ENCODE results near the gene ERC2.
A peak's percentile ranks its signal among the peaks of the same experiment; 100 is the strongest.
"Not testable (repeated sequence)": the region's sequence is repeated elsewhere in the genome, so short reads cannot be mapped to it uniquely, and the experiment has no call there.

Gene ERC2

DNA sequence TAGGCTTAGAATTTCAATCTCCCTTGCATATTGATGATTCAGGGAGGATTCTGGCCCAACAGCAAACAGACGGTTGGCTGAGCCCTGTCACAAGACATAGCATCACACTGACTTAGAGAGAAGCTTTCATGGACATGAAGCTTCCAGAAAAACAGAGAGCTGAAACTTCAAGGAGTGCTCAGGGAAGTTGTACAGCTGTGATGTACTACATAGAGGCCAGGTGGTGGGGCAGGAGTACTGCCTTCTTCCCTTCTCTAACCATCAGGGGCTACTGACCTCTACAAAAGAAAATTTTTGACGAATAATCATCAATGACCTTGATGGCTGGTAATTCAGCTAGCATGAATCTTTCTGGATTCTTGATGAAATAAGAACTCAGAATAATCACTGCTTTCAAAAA is 378.5 kb downstream of the ERC2 start:
- TF ChIP-seq, protein P1, sequence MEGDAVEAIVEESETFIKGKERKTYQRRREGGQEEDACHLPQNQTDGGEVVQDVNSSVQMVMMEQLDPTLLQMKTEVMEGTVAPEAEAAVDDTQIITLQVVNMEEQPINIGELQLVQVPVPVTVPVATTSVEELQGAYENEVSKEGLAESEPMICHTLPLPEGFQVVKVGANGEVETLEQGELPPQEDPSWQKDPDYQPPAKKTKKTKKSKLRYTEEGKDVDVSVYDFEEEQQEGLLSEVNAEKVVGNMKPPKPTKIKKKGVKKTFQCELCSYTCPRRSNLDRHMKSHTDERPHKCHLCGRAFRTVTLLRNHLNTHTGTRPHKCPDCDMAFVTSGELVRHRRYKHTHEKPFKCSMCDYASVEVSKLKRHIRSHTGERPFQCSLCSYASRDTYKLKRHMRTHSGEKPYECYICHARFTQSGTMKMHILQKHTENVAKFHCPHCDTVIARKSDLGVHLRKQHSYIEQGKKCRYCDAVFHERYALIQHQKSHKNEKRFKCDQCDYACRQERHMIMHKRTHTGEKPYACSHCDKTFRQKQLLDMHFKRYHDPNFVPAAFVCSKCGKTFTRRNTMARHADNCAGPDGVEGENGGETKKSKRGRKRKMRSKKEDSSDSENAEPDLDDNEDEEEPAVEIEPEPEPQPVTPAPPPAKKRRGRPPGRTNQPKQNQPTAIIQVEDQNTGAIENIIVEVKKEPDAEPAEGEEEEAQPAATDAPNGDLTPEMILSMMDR (IDR thresholded peaks at IDR 0.05; ENCODE audit: control insufficient read depth, extremely low read depth, insufficient read depth) = no peak
- H3K4me3 ChIP-seq (ENCODE audit: low read depth, low read length) = no peak overlapping the region
- no peak for DNase-seq (ENCODE audit: low read depth)

- TF ChIP-seq, protein P1 (IDR thresholded peaks at IDR 0.05; ENCODE audit: control insufficient read depth, extremely low read depth, insufficient read depth) = no peak
- no peak for DNase-seq (ENCODE audit: low read depth)
- H3K4me3 ChIP-seq (ENCODE audit: low read depth, low read length) = no peak overlapping the region
Observed at GRCh38 chr3:56087451-56088053, 380.7 kb downstream of the ERC2 start.

DNA sequence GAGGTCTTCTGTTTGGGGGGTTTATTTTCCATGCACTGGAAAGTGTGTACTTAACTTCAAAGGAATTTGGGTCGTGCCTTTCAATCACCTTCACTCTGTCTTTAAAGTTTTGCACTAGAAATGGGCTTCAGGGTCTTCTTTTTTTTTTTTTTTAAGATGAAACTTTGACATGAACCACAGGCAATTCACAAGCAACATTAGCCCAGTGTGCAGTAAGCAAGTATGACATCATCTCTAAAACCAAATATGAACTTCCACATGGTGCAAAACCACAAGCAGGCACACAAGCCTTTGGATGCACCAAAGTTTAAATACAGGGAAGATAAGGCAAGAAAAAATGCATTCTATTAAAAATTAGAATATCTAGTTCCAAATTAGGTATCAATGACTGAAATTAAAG is 381.9 kb downstream of the ERC2 start:
- no peak overlapping the region for H3K4me3 ChIP-seq (ENCODE audit: low read depth, low read length)
- TF ChIP-seq, protein P1 (IDR thresholded peaks at IDR 0.05; ENCODE audit: control insufficient read depth, extremely low read depth, insufficient read depth) = no peak
- no peak for DNase-seq (ENCODE audit: low read depth)

- DNase-seq (ENCODE audit: low read depth) = no peak
- H3K4me3 ChIP-seq (ENCODE audit: low read depth, low read length) = no peak overlapping the region
- TF ChIP-seq, protein P1 (IDR thresholded peaks at IDR 0.05; ENCODE audit: control insufficient read depth, extremely low read depth, insufficient read depth) = no peak
Observed at GRCh38 chr3:56081246-56081645, 387.0 kb downstream of the ERC2 start.

DNA sequence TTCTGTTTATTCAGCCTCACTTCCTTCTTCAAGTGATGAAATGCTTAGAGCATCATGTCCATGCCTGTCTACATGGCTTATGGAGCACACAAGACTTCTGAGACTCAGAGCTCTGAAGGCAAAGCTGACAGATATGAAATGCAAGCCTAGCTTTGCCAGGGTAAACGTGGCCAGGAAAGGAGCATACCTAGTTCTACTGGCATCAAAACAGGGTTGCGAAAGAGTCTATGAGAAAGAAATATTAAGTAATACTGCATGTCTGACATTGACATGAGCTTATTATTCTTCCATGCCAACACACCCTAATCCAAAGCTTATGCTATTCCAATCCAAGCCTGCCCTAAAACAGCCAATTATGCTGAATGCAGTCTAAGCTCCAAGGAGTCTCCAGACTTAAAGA is 391.5 kb downstream of the ERC2 start:
- H3K4me3 ChIP-seq (ENCODE audit: low read depth, low read length) = no peak overlapping the region
- TF ChIP-seq, protein P1 (IDR thresholded peaks at IDR 0.05; ENCODE audit: control insufficient read depth, extremely low read depth, insufficient read depth) = no peak
- DNase-seq (ENCODE audit: low read depth) = peak; percentile 17

GRCh38 chr3:56075089-56075488 is 393.2 kb downstream of the ERC2 start:
- TF ChIP-seq, protein P1 (IDR thresholded peaks at IDR 0.05; ENCODE audit: control insufficient read depth, extremely low read depth, insufficient read depth) = no peak

DNA sequence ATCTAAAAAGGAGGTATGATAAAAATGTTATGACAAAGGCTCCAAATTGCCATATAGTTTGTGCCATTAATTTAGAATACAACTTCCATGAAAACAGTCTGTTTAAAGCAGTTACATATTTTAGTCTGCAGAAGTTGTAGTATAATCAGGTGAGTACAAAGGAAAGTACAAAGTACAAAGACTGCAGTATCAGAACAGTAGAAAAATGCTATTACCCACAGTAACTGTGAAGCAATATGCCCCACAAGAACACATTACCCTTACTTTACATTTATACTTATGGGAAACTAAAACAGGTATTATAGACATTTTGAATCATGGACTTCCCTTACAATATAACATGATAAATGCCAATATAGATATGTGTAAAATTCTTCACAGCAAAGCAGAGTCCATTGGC is 398.5 kb downstream of the ERC2 start:
- DNase-seq (ENCODE audit: low read depth) = no peak
- H3K4me3 ChIP-seq (ENCODE audit: low read depth, low read length) = no peak overlapping the region
- TF ChIP-seq, protein P1 (IDR thresholded peaks at IDR 0.05; ENCODE audit: control insufficient read depth, extremely low read depth, insufficient read depth) = no peak

More at GRCh38 chr3:56075089-56075488, 393.2 kb downstream of the ERC2 start:
- H3K4me3 ChIP-seq (ENCODE audit: low read depth, low read length) = no peak overlapping the region
- no peak for DNase-seq (ENCODE audit: low read depth)

- not testable (repeated sequence) for H3K4me3 ChIP-seq (ENCODE audit: low read depth, low read length); DNase-seq (ENCODE audit: low read depth)
Observed at GRCh38 chr3:56066405-56066804, 401.9 kb downstream of the ERC2 start.

All from LNCaP clone FGC (cell line).